Endothelial cell of umbilical vein (primary cell): ENCODE results near the gene GRID1. TPM values are rescaled to one million over a fixed set of nuclear protein-coding genes. Genes with fewer than 3 reads are reported as not detected.

Experiments used
- BruUV-seq: library from RNA; stranded (reverse); fragments of 400-500 nt; replicated peaks from 2 replicates; lab custom pipeline; 2021; lab: Mats Ljungman, UMichigan
- CTCF ChIA-PET: fragments of 300-600, 350-600 bp; sonication (Branson Sonifier 250); formaldehyde crosslinking; loops from one replicate; lab custom pipeline; 2021; ENCODE audit warnings: antibody characterized with exemption, inconsistent platforms; lab: Charles Lee
- POLR2A ChIA-PET: fragments of 300-600, 350-600 bp; sonication (Branson Sonifier 250); formaldehyde crosslinking; loops from one replicate; lab custom pipeline; 2021; ENCODE audit warnings: antibody characterized with exemption, inconsistent platforms; lab: Charles Lee
- DNase-seq: peaks from one replicate; pipeline ENCODE4 v3.0.0-alpha.2; 2011; ENCODE audit warnings: low read depth, low spot score
- FAIRE-seq: peaks from 2 replicates; lab custom pipeline; 2011; peaks lifted over from hg19 to GRCh38; lab: Jason Lieb, UNC
- H2AFZ ChIP-seq: 2 replicates; pipeline ENCODE4 v1.6.0; 2012; ENCODE audit warnings: low read depth, low read length, control low read depth, inconsistent platforms
- H3K27ac ChIP-seq: 2 replicates; pipeline ENCODE4 v1.5.1; 2011; ENCODE audit warnings: low read depth, mild to moderate bottlenecking, control low read depth, low read length, moderate library complexity; ENCODE audit not compliant: insufficient read depth
- H3K27me3 ChIP-seq, 2 experiments: 2 replicates each; pipeline versions ENCODE4 v1.6.0 to v1.6.1; 2011; ENCODE audit warnings: low read length in 2 of 2, mixed read lengths in 1 of 2; ENCODE audit not compliant: control insufficient read depth in 2 of 2, insufficient read depth in 2 of 2
- H3K36me3 ChIP-seq, 2 experiments: 2 replicates in 1 of 2; 3 replicates in 1 of 2; pipeline ENCODE4 v1.5.1; 2011; ENCODE audit warnings: low read length in 2 of 2, mild to moderate bottlenecking in 1 of 2, moderate library complexity in 1 of 2; ENCODE audit not compliant: control insufficient read depth in 2 of 2, insufficient read depth in 2 of 2; ENCODE audit errors: extremely low read depth in 1 of 2
- H3K4me1 ChIP-seq: 3 replicates; pipeline ENCODE4 v1.5.1; 2011; ENCODE audit warnings: mild to moderate bottlenecking, low read length; ENCODE audit not compliant: control insufficient read depth, insufficient read depth; ENCODE audit errors: extremely low read depth
- H3K4me2 ChIP-seq: 2 replicates; pipeline ENCODE4 v1.6.1; 2011; ENCODE audit warnings: low read length, control low read depth, mixed read lengths; ENCODE audit not compliant: insufficient read depth
- H3K4me3 ChIP-seq, 3 experiments: fragments of 200-600 bp in 1 of 3; sonication (generic), shearing (Covaris generic) in 1 of 3; replicated peaks in 1 of 3; 2 replicates each; pipeline ENCODE4 v1.5.1; 2011 to 2016; ENCODE audit warnings: control low read depth in 3 of 3, low read length in 3 of 3, mild to moderate bottlenecking in 2 of 3, inconsistent platforms in 1 of 3, low read depth in 1 of 3, moderate library complexity in 1 of 3; ENCODE audit not compliant: insufficient read depth in 1 of 3
- H3K79me2 ChIP-seq: 2 replicates; pipeline ENCODE4 v1.6.0; 2012; ENCODE audit warnings: low read length, inconsistent platforms; ENCODE audit not compliant: control insufficient read depth, insufficient read depth
- H3K9ac ChIP-seq: replicated peaks from 2 replicates; pipeline ENCODE3; 2011; ENCODE audit warnings: low read length, control low read depth; ENCODE audit not compliant: insufficient read depth; ENCODE audit errors: extremely low read depth
- H3K9me1 ChIP-seq: replicated peaks from 3 replicates; pipeline ENCODE4 v1.6.0; 2011; ENCODE audit warnings: mild to moderate bottlenecking, low read length; ENCODE audit not compliant: control insufficient read depth, insufficient read depth; ENCODE audit errors: extremely low read depth
- H3K9me3 ChIP-seq: replicated peaks from 2 replicates; pipeline ENCODE4 v1.5.1; 2012; ENCODE audit warnings: low read length, inconsistent platforms; ENCODE audit not compliant: control insufficient read depth, insufficient read depth
- H4K20me1 ChIP-seq: replicated peaks from 2 replicates; pipeline ENCODE3; 2011; ENCODE audit warnings: mild to moderate bottlenecking, low read length; ENCODE audit not compliant: control insufficient read depth, insufficient read depth; ENCODE audit errors: extremely low read depth
- EZH2 ChIP-seq: IDR thresholded peaks from 2 replicates; pipeline ENCODE4 v1.6.1; 2012; ENCODE audit warnings: borderline replicate concordance, low read depth, mild to moderate bottlenecking, moderate library complexity, low read length, inconsistent platforms; ENCODE audit not compliant: severe bottlenecking
- FOS ChIP-seq: IDR thresholded peaks from 2 replicates; pipeline ENCODE4 v1.6.1; 2011; ENCODE audit warnings: mild to moderate bottlenecking, low read length, moderate library complexity, borderline replicate concordance; ENCODE audit not compliant: insufficient read depth
- JUN ChIP-seq: IDR thresholded peaks from 2 replicates; pipeline ENCODE4 v1.6.1; 2011; ENCODE audit warnings: borderline replicate concordance, low read depth; ENCODE audit not compliant: insufficient read length, insufficient read depth
- MYC ChIP-seq: IDR thresholded peaks from one replicate; pipeline ENCODE4 v1.6.1; 2011; ENCODE audit warnings: mild to moderate bottlenecking, low read depth, low read length
- POLR2A ChIP-seq: IDR thresholded peaks from 2 replicates; pipeline ENCODE4 v1.6.1; 2012; ENCODE audit warnings: low read depth, mild to moderate bottlenecking, control low read depth, low read length
- POLR2AphosphoS5 ChIP-seq: IDR thresholded peaks from 2 replicates; pipeline ENCODE4 v1.6.1; 2012; ENCODE audit warnings: low read depth, mild to moderate bottlenecking, control low read depth, low read length, moderate library complexity; ENCODE audit not compliant: insufficient read depth
- dilution Hi-C: fragments of 300-500 bp; cut with MboI; formaldehyde crosslinking; loops from one replicate; pipeline ENCODE4 v1.15.0; 2019; ENCODE audit warnings: low sequenced_read_pairs; ENCODE audit not compliant: extremely low pct_ligation_motif_present
- intact Hi-C: fragments of 100-400 bp; cut with micrococcal nuclease; formaldehyde crosslinking; loops from one replicate; pipeline ENCODE4 v1.10.0; 2022
- polyA plus RNA-seq, 4 experiments: library from polyadenylated mRNA; depleted of rRNA in 3 of 4; stranded (reverse) in 3 of 4; unstranded in 1 of 4; fragments of >200 nt; gene quantifications; 2 replicates each; pipeline versions ENCODE4 v1.2.1 to v1.2.3, GENCODE V29; 2011 to 2012; ENCODE audit warnings: missing spikeins in 1 of 4
- total RNA-seq: library from RNA; stranded (reverse); gene quantifications from 2 replicates; pipeline ENCODE4 v1.2.3, GENCODE V29; 2021
- TF ChIP-seq, protein P1 (sequence below): IDR thresholded peaks from 2 replicates; pipeline ENCODE4 v1.6.1; 2011; ENCODE audit not compliant: insufficient read depth, insufficient read length
- TF ChIP-seq, protein P2 (sequence below), 2 donors: IDR thresholded peaks; 1 replicate in 1 of 2; 2 replicates in 1 of 2; pipeline ENCODE4 v1.5.1; 2011; ENCODE audit warnings: low read length in 2 of 2, mild to moderate bottlenecking in 2 of 2, moderate library complexity in 2 of 2, control low read depth in 1 of 2, inconsistent platforms in 1 of 2, low read depth in 1 of 2; ENCODE audit not compliant: insufficient read depth in 1 of 2; ENCODE audit errors: extremely low read depth in 1 of 2

GRID1 gene
- total and polyA plus RNA-seq, 2 donors (not counting 3 experiments of a cell fraction or from before 2014, with no cell fraction given): not detected

DNA sequence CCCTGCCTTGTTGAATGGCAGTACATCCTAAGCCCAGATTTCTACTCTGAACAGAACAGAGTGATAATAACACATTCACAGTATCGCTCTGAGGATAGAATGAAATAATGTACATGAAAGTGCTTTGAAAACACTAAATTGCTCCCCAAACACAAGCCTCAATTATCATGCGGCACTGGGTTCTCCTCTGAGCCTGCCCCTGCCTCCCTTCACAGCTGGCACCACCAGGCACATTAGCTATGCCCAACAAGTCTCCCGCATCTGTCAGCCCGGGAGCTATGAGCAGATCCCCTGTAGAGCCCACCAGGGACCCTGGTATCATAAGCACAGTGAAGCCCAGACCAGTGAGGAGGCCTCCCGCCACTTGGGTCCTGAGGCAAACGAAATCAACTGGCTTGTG, 405.5 kb downstream of the GRID1 start:
- Histone ChIP-seq H3K9me1 (no peaks in the 10 kb centered on the region), H2AFZ (no peak overlapping the region), H3K27ac (no peak overlapping the region), H3K4me1 (no peaks in the 10 kb centered on the region), H4K20me1 (no peaks in the 10 kb centered on the region), H3K9me3 (no peaks in the 10 kb centered on the region), H3K79me2 (no peaks in the 10 kb centered on the region), H3K4me2 (no peak overlapping the region), H3K4me3 (no peak overlapping the region), H3K9ac (no peak overlapping the region), H3K27me3 (no peaks in the 10 kb centered on the region), H3K36me3 (no peaks in the 10 kb centered on the region)
- no TSS peak for BruUV-seq
- intact Hi-C loops (no loop called here), dilution Hi-C loops (no loop called here)
- no peak for TF ChIP-seq JUN
- TF ChIP-seq, protein P1, sequence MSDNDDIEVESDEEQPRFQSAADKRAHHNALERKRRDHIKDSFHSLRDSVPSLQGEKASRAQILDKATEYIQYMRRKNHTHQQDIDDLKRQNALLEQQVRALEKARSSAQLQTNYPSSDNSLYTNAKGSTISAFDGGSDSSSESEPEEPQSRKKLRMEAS: no peak
- no peak for TF ChIP-seq POLR2AphosphoS5
- no peak for TF ChIP-seq FOS
- TF ChIP-seq, protein P2, sequence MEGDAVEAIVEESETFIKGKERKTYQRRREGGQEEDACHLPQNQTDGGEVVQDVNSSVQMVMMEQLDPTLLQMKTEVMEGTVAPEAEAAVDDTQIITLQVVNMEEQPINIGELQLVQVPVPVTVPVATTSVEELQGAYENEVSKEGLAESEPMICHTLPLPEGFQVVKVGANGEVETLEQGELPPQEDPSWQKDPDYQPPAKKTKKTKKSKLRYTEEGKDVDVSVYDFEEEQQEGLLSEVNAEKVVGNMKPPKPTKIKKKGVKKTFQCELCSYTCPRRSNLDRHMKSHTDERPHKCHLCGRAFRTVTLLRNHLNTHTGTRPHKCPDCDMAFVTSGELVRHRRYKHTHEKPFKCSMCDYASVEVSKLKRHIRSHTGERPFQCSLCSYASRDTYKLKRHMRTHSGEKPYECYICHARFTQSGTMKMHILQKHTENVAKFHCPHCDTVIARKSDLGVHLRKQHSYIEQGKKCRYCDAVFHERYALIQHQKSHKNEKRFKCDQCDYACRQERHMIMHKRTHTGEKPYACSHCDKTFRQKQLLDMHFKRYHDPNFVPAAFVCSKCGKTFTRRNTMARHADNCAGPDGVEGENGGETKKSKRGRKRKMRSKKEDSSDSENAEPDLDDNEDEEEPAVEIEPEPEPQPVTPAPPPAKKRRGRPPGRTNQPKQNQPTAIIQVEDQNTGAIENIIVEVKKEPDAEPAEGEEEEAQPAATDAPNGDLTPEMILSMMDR (IDR thresholded peaks at IDR 0.05; ENCODE audit: extremely low read depth in 1 of 2, insufficient read depth in 1 of 2, low read depth in 1 of 2, low read length in 2 of 2): no peak
- DNase-seq (no peak), FAIRE-seq (no peak)
- ChIA-PET POLR2A (no interaction called here), CTCF (no interaction called here)

DNA sequence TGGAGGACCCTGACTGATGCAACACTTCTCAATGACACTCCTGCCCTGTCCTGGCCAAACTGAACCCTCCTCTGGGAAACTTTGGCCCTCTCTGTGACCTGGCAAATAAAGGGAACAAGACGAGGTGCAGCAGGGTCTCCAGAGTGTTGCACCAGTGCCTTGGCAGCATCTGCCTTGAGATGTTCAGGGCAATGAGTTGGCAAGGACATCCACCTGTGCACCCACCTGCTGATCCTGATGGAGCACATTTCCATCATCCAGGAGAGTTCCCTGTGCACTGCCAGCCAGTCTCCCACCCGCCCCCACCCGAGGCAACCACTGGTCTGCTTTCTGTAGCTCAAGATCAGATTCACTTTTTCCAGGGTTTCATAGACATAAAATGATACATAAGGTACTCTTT, 407.4 kb downstream of the GRID1 start:
- no TSS peak for BruUV-seq
- Histone ChIP-seq H3K9me3 (no peaks in the 10 kb centered on the region), H3K4me1 (no peaks in the 10 kb centered on the region), H3K4me3 (no peak overlapping the region), H4K20me1 (no peaks in the 10 kb centered on the region), H3K4me2 (no peak overlapping the region), H3K79me2 (no peaks in the 10 kb centered on the region), H3K9ac (no peak overlapping the region), H3K36me3 (no peaks in the 10 kb centered on the region), H3K9me1 (no peaks in the 10 kb centered on the region), H3K27ac (no peak overlapping the region), H2AFZ (no peak overlapping the region), H3K27me3 (no peaks in the 10 kb centered on the region)
- intact Hi-C loops (no loop called here), dilution Hi-C loops (no loop called here)
- POLR2A ChIA-PET: no interaction called here
- CTCF ChIA-PET: no interaction called here
- TF ChIP-seq EZH2: no peak
- TF ChIP-seq, protein P2 (IDR thresholded peaks at IDR 0.05; ENCODE audit: extremely low read depth in 1 of 2, insufficient read depth in 1 of 2, low read depth in 1 of 2, low read length in 2 of 2): no peak
- TF ChIP-seq, protein P1: no peak
- TF ChIP-seq MYC: no peak
- no peak for TF ChIP-seq JUN
- no peak for TF ChIP-seq POLR2A
- no peak for FAIRE-seq
- no peak for DNase-seq
